NB4 (cell line): ENCODE data around the gene MT1G.

ENCODE experiments used
- DNase-seq: peaks from one replicate; pipeline ENCODE4 v3.0.0; 2010; ENCODE audit warnings: low read depth
- H3K4me3 ChIP-seq: one replicate; pipeline ENCODE4 v1.5.1; 2011; ENCODE audit warnings: mild to moderate bottlenecking, low read depth, low read length, moderate library complexity
- MYC ChIP-seq: IDR thresholded peaks from 2 replicates; pipeline ENCODE4 v1.6.1; 2011; ENCODE audit warnings: low read depth, low read length
- POLR2A ChIP-seq: IDR thresholded peaks from 2 replicates; pipeline ENCODE4 v1.6.1; 2011; ENCODE audit warnings: mild to moderate bottlenecking; ENCODE audit not compliant: insufficient read length; ENCODE audit errors: extremely low read depth
- TF ChIP-seq, protein P1 (sequence below): IDR thresholded peaks from 2 replicates; pipeline ENCODE4 v1.6.1; 2011; ENCODE audit warnings: low read depth, low read length
- TF ChIP-seq, protein P2 (sequence below): IDR thresholded peaks from one replicate; pipeline ENCODE4 v1.5.1; 2012; ENCODE audit warnings: low read depth, low read length

Gene MT1G

DNA sequence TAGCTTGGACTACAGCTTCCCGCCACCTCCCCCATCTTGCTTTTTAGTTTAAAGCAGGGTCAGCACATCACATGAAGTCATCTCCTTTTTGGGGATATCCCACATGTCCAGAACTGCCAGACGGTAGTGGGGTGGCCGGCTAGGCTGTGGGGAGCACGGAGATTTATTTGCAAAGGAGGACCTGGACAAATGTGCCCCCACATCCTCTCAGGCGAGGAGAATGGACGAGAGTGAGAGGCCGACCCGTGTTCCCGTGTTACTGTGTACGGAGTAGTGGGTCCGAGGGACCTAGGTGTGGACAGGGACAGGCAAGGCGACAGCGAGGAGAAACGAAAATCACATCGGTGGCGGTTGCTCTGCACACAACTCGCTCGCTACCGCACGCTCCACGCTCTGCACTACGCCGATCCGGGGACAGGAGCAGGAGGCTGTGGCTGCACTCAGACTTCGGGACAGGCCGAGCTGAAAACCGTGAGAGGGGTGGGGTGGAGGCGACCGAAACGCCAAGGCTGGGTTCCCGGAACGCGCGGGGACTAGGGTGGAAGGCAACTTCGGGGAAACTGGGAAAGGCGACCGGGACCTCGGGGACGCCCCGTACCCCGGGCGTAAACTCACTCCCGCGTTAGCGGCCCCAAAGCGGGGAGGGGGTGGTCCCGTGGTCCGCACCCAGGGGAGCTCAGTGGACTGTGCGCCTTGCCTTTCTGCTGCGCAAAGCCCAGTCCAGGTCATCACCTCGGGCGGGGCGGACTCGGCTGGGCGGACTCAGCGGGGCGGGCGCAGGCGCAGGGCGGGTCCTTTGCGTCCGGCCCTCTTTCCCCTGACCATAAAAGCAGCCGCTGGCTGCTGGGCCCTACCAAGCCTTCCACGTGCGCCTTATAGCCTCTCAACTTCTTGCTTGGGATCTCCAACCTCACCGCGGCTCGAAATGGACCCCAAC is 29.8 kb downstream of the MT1G start, which contains the start of gene MT1A:
Gene MT1A (plus strand): TSS at position 853 of the 937 bp plus-strand sequence. CDS start 73 bp downstream, at position 926.
- TF ChIP-seq, protein P1, sequence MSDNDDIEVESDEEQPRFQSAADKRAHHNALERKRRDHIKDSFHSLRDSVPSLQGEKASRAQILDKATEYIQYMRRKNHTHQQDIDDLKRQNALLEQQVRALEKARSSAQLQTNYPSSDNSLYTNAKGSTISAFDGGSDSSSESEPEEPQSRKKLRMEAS: no peak
- no peak for DNase-seq
- no peak within 1 kb of the TSS for H3K4me3 ChIP-seq

DNA sequence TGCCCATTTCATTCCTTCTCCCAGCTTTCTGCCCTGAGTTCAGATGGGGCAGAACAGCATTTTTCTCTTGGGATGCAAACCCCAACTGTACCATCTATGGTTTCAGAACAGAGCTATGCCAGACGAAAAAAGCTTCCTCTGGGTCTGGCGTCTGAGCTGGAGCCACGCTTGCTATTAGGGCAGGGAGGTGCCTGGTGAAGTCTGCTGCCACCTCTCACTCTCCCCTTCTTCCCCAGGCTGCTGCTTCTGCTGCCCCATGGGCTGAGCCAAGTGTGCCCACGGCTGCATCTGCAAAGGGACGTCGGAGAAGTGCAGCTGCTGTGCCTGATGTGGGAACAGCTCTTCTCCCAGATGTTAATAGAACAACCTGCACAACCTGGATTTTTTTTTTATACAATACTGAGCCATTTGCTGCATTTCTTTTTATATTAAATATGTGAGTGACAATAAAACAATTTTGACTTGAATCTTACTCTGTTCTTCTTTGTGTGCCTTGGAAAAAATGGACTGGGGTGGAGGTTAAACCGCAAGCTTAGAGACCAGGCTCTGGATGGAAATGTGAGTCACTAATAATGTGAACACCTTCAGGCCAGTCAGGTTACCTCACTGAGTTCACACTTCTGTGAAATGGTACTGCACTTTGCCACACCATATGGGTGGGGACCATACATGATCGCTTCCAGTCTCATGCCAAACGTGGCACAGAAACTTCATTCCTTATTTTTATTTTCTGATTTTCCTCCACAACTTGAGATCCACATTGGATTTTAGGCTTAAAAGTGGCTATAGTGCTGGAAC is 31.1 kb downstream of the MT1G start:
- TF ChIP-seq, protein P1: no peak
- TF ChIP-seq POLR2A (no peak), MYC (no peak)
- TF ChIP-seq, protein P2, sequence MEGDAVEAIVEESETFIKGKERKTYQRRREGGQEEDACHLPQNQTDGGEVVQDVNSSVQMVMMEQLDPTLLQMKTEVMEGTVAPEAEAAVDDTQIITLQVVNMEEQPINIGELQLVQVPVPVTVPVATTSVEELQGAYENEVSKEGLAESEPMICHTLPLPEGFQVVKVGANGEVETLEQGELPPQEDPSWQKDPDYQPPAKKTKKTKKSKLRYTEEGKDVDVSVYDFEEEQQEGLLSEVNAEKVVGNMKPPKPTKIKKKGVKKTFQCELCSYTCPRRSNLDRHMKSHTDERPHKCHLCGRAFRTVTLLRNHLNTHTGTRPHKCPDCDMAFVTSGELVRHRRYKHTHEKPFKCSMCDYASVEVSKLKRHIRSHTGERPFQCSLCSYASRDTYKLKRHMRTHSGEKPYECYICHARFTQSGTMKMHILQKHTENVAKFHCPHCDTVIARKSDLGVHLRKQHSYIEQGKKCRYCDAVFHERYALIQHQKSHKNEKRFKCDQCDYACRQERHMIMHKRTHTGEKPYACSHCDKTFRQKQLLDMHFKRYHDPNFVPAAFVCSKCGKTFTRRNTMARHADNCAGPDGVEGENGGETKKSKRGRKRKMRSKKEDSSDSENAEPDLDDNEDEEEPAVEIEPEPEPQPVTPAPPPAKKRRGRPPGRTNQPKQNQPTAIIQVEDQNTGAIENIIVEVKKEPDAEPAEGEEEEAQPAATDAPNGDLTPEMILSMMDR: no peak
- DNase-seq: no peak

DNA sequence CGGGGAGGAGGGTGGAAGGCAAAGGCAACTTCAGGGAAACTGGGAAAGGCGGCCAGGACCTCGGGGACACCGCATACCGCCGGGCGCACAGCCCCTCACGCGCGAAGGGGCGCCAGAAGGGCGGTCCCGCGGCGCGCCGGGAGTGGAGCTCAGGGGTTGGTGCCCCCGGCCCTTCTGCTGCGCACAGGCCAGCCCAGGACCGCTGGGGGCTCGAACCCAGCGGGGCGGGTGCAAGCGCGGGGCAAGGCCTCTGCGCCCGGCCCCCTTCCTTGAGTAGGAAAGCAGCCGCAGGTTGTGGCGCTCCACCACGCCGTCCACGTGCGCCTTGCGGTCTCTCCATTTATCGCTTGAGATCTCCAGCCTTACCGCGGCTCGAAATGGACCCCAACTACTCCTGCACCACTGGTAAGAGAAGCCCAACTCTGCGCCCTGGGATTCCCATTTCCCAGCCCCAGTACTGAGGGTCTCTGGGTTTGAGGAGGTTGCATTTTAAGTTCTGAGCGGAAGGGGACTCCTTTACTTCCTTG is 32.4 kb downstream of the MT1G start:
- TF ChIP-seq POLR2A (no peak), MYC (no peak)
- TF ChIP-seq, protein P2: no peak
- TF ChIP-seq, protein P1: no peak
- DNase-seq: no peak
- H3K4me3 ChIP-seq: no peak overlapping the region

More for the DNA sequence above, 31.1 kb downstream of the MT1G start:
- no peak overlapping the region for H3K4me3 ChIP-seq

DNA sequence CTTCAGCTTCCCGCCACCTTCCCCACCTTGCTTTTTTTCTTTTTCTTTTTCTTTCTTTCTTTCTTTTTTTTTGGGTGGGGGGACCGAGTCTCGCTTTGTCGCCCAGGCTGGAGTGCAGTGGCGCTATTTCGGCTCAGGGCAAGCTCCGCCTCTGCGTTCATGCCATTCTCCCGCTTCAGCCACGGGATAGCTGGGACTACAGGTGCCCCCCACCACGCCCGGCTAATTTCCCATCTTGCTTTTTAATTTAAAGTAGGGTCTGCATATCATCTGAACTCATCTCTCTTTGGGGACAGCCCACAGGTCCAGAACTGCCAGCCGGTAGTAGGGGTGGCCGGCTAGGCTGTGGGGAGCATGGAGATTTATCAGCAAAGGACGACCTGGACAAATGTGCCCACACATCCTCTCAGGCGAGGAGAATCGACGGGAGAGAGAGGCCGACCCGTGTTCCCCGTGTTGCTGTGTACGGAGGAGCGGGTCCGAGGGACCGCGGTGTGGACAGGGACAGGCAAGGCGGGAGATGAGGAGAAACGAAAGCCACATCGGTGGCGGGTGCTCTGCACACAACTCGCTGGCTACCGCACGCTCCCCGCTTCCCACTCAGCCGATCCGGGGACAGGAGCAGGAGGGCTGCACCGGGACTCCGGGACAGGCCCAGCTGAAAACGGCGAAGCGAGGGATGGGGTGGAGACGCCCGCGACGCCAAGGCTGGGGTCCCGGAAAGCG is 33.0 kb downstream of the MT1G start:
- TF ChIP-seq, protein P2: no peak
- TF ChIP-seq MYC (no peak), POLR2A (no peak)
- TF ChIP-seq, protein P1: no peak
- DNase-seq: no peak
- no peak overlapping the region for H3K4me3 ChIP-seq

DNA sequence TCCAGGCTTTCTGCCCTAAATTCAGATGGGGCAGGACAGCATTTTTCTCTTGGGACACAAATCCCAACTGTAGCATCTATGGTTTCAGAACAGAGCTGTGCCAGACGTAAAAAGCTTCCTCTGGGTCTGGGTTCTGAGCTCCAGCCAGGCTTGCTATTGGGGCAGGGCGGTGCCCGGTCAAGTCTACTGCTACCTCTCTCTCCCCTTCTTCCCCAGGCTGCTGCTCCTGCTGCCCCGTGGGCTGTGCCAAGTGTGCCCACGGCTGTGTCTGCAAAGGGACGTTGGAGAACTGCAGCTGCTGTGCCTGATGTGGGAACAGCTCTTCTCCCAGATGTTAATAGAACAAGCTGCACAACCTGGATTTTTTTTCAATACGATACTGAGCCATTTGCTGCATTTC is 34.3 kb downstream of the MT1G start:
- no peak for DNase-seq
- TF ChIP-seq MYC (no peak), POLR2A (no peak)
- TF ChIP-seq, protein P1: no peak
- TF ChIP-seq, protein P2: no peak

More for the DNA sequence above, 34.3 kb downstream of the MT1G start:
- no peak overlapping the region for H3K4me3 ChIP-seq
